ENCODE measurements around the gene L3MBTL2.

Gene L3MBTL2

DNA sequence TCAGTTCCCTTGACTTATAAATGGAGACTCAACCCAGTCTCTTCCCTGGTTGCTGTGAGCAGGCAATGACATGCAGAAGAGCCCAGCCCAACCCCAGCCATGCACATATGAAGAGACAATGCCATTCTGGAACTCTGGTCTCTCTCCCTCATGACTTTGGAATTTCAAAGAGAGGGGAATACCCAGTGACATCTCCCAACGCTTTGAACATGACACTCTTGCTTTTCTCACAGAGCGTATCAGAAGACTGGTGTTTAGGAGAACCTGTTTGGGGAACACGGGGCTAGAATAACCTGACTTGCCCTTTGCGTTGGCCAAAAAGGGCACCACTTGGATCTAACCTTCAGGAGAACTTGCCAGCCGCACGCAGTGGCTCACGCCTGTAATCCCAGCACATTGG is 68.0 kb downstream of the L3MBTL2 start:
- DNase-seq (ENCODE audit: low read depth) = no peak

GRCh38 chr22:41274856-41275255 is 69.7 kb downstream of the L3MBTL2 start:
- no peak for DNase-seq (ENCODE audit: low read depth)

DNA sequence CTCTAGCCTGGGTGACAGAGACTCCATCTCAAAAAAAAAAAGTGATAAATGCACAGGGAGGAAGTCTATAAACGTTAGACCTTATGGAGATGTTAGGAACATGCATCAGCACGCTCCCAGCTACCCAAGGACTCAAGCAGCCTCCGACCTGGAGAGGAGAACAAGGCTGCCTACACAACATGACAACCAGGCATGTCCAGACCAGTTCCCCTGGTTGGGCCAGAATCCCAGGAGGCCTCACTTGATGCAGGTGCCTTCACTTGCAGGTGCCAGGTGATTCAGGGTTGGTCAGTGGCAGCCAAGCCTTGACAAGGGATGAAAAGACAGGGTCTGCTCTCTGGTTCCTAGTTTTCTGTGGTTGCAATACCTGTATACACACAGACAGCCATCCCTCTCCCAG is 75.0 kb downstream of the L3MBTL2 start:
- no peak for DNase-seq (ENCODE audit: low read depth)

GRCh38 chr22:41280854-41281253 is 75.7 kb downstream of the L3MBTL2 start:
- DNase-seq (ENCODE audit: low read depth) = no peak

Measured in ELR (cell line).